Activated CD4-positive, alpha-beta T cell treated with anti-CD3 and anti-CD28 coated beads, Interleukin-2, amount 10 ng/mL, durations not matched to agents 24 days and 14 days (primary cell): ENCODE measurements around the gene TMEM208. TPM values are rescaled to one million over a fixed set of nuclear protein-coding genes. Genes with fewer than 3 reads are reported as not detected.

ENCODE experiments used
- DNase-seq: peaks from one replicate; pipeline ENCODE4 v3.0.0; 2022
- H3K27ac Mint-ChIP-seq: one replicate; pipeline ENCODE4 v1.8.0; 2022; ENCODE audit warnings: mild to moderate bottlenecking, mixed read lengths
- H3K27me3 Mint-ChIP-seq: one replicate; pipeline ENCODE4 v1.8.0; 2022; ENCODE audit warnings: mixed read lengths
- H3K36me3 Mint-ChIP-seq: one replicate; pipeline ENCODE4 v1.8.0; 2022; ENCODE audit warnings: low read depth, mild to moderate bottlenecking, mixed read lengths
- H3K4me1 Mint-ChIP-seq: one replicate; pipeline ENCODE4 v1.8.0; 2021; ENCODE audit warnings: mixed read lengths
- H3K4me3 Mint-ChIP-seq: one replicate; pipeline ENCODE4 v1.8.0; 2022; ENCODE audit warnings: mild to moderate bottlenecking, moderate library complexity, mixed read lengths
- H3K9me3 Mint-ChIP-seq: one replicate; pipeline ENCODE4 v1.8.0; 2021; ENCODE audit warnings: mixed read lengths
- intact Hi-C: fragments of 100-400 bp; cut with micrococcal nuclease; formaldehyde crosslinking; loops from one replicate; pipeline ENCODE4 v1.15.1; 2023
- total RNA-seq: library from RNA; stranded (reverse); gene quantifications from 2 replicates; pipeline ENCODE4 v1.2.3, GENCODE V29; 2022

Gene TMEM208
- total RNA-seq, 1 donor from 2014 or later: 65.6 TPM

- no peak overlapping the region for H3K27ac Mint-ChIP-seq
- peaks cover 68% of the 10 kb centered on the region for H3K36me3 Mint-ChIP-seq
- H3K9me3 Mint-ChIP-seq: no peaks in the 10 kb centered on the region
- H3K27me3 Mint-ChIP-seq: no peaks in the 10 kb centered on the region
- peaks cover 23% of the 10 kb centered on the region for H3K4me1 Mint-ChIP-seq
- intact Hi-C loops: loop anchor here (2.0 kb wide), 1 partner anchor 431 kb away; the partner anchor contains the start of genes ACD and PARD6A
- DNase-seq: no peak
- no peak overlapping the region for H3K4me3 Mint-ChIP-seq
These were observed 3.2 kb downstream of the TMEM208 start for GRCh38 chr16:67229906-67230808.

- DNase-seq: no peak
- peaks cover 69% of the 10 kb centered on the region for H3K36me3 Mint-ChIP-seq
- peaks cover 15% of the 10 kb centered on the region for H3K4me1 Mint-ChIP-seq
- intact Hi-C loops: no loop called here
- no peak overlapping the region for H3K4me3 Mint-ChIP-seq
- no peak overlapping the region for H3K27ac Mint-ChIP-seq
- H3K9me3 Mint-ChIP-seq: no peaks in the 10 kb centered on the region
- no peaks in the 10 kb centered on the region for H3K27me3 Mint-ChIP-seq
These were observed 4.1 kb downstream of the TMEM208 start for GRCh38 chr16:67230809-67231660.

GRCh38 chr16:67233596-67233995 is 6.7 kb downstream of the TMEM208 start:
- H3K27me3 Mint-ChIP-seq: no peaks in the 10 kb centered on the region
- H3K9me3 Mint-ChIP-seq: no peaks in the 10 kb centered on the region
- H3K4me3 Mint-ChIP-seq: no peak overlapping the region
- peaks cover 76% of the 10 kb centered on the region for H3K36me3 Mint-ChIP-seq
- no peak for DNase-seq
- peaks cover 5% of the 10 kb centered on the region for H3K4me1 Mint-ChIP-seq
- H3K27ac Mint-ChIP-seq: peak overlapping the region; percentile 20
- intact Hi-C loops: no loop called here

GRCh38 chr16:67234180-67234597 is 7.3 kb downstream of the TMEM208 start:
- Mint-ChIP-seq H3K27me3 (no peaks in the 10 kb centered on the region), H3K27ac (no peak overlapping the region), H3K4me1 (peaks cover 5% of the 10 kb centered on the region), H3K36me3 (peaks cover 74% of the 10 kb centered on the region), H3K9me3 (no peaks in the 10 kb centered on the region), H3K4me3 (no peak overlapping the region)
- intact Hi-C loops: no loop called here
- no peak for DNase-seq

- no peaks in the 10 kb centered on the region for H3K27me3 Mint-ChIP-seq
- peaks cover 60% of the 10 kb centered on the region for H3K36me3 Mint-ChIP-seq
- H3K4me3 Mint-ChIP-seq: peak overlapping the region; percentile 58
- peak overlapping the region; percentile 90 for H3K27ac Mint-ChIP-seq
- H3K4me1 Mint-ChIP-seq: peaks cover 8% of the 10 kb centered on the region
- intact Hi-C loops: loop anchor here (1.0 kb wide), 2 partner anchors 8 to 9 kb away; partner anchors contain the start of gene TMEM208
- DNase-seq: no peak
- H3K9me3 Mint-ChIP-seq: no peaks in the 10 kb centered on the region
These were observed 9.1 kb downstream of the TMEM208 start for GRCh38 chr16:67235816-67236562.

- Mint-ChIP-seq H3K4me3 (peak overlapping the region; percentile 58), H3K9me3 (no peaks in the 10 kb centered on the region), H3K27ac (peak overlapping the region; percentile 90), H3K36me3 (peaks cover 58% of the 10 kb centered on the region), H3K4me1 (peaks cover 13% of the 10 kb centered on the region), H3K27me3 (no peaks in the 10 kb centered on the region)
- intact Hi-C loops: loop anchor here (1.0 kb wide), 2 partner anchors 8 to 9 kb away; partner anchors contain the start of gene TMEM208
- peak; percentile 95 for DNase-seq
These were observed 9.8 kb downstream of the TMEM208 start for GRCh38 chr16:67236563-67237395.

- DNase-seq: no peak
- peaks cover 59% of the 10 kb centered on the region for H3K36me3 Mint-ChIP-seq
- H3K4me1 Mint-ChIP-seq: peaks cover 16% of the 10 kb centered on the region
- H3K4me3 Mint-ChIP-seq: no peak overlapping the region
- no peak overlapping the region for H3K27ac Mint-ChIP-seq
- H3K9me3 Mint-ChIP-seq: no peaks in the 10 kb centered on the region
- intact Hi-C loops: no loop called here
- H3K27me3 Mint-ChIP-seq: no peaks in the 10 kb centered on the region
These were observed 10.7 kb downstream of the TMEM208 start for GRCh38 chr16:67237396-67238277.

- no peak overlapping the region for H3K27ac Mint-ChIP-seq
- H3K4me3 Mint-ChIP-seq: no peak overlapping the region
- H3K27me3 Mint-ChIP-seq: no peaks in the 10 kb centered on the region
- intact Hi-C loops: no loop called here
- peaks cover 17% of the 10 kb centered on the region for H3K4me1 Mint-ChIP-seq
- H3K9me3 Mint-ChIP-seq: no peaks in the 10 kb centered on the region
- no peak for DNase-seq
- H3K36me3 Mint-ChIP-seq: peaks cover 57% of the 10 kb centered on the region
These were observed 11.3 kb downstream of the TMEM208 start for GRCh38 chr16:67238278-67238575.

- Mint-ChIP-seq H3K4me3 (no peak overlapping the region), H3K4me1 (peaks cover 23% of the 10 kb centered on the region), H3K9me3 (no peaks in the 10 kb centered on the region), H3K36me3 (peaks cover 51% of the 10 kb centered on the region), H3K27ac (no peak overlapping the region), H3K27me3 (no peaks in the 10 kb centered on the region)
- intact Hi-C loops: no loop called here
- DNase-seq: no peak
These were observed 12.0 kb downstream of the TMEM208 start for GRCh38 chr16:67238806-67239470.

- Mint-ChIP-seq H3K36me3 (peaks cover 45% of the 10 kb centered on the region), H3K27me3 (no peaks in the 10 kb centered on the region), H3K27ac (no peak overlapping the region), H3K4me1 (peaks cover 38% of the 10 kb centered on the region), H3K4me3 (no peak overlapping the region), H3K9me3 (no peaks in the 10 kb centered on the region)
- no peak for DNase-seq
- intact Hi-C loops: loop anchor here (10.0 kb wide), 1 partner anchor 604 kb away; the partner anchor contains the start of genes CENPT, NUTF2 and THAP11
These were observed 13.6 kb downstream of the TMEM208 start for GRCh38 chr16:67240506-67240905.

- Mint-ChIP-seq H3K4me3 (peak overlapping the region; percentile 10), H3K27me3 (no peaks in the 10 kb centered on the region), H3K36me3 (peaks cover 41% of the 10 kb centered on the region), H3K4me1 (peaks cover 36% of the 10 kb centered on the region), H3K27ac (peak overlapping the region; percentile 88), H3K9me3 (no peaks in the 10 kb centered on the region)
- intact Hi-C loops: loop anchor here (10.0 kb wide), 1 partner anchor 604 kb away; the partner anchor contains the start of genes CENPT, NUTF2 and THAP11
- DNase-seq: no peak
These were observed 14.3 kb downstream of the TMEM208 start for GRCh38 chr16:67241008-67241900.
